ENCODE results near the gene MPV17L. TPM values are rescaled to one million over a fixed set of nuclear protein-coding genes. Genes with fewer than 3 reads are reported as not detected.

Gene MPV17L
- total RNA-seq, 1 donor from 2014 or later, result 2.2 TPM

DNA sequence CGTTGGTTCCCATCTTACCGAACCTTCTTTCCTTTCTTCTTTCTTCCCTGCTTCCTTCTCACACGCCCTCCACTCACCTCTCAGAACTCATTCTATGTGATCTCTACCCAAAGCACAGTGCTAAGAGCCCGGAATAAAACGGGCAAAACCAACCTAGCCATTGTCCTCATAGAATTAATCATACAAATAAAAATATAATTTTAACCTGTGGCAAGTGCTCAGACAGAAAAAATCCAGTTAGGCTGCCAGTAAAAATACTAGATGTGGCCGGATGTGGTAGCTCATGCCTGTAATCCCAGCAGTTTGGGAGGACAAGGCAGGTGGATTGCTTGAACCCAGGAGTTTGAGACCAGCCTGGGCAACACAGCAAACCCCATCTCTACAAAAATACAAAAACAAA lies 65.8 kb downstream of the MPV17L start:
- DNase-seq (ENCODE audit: low read depth), result no peak
- H3K4me3 ChIP-seq (ENCODE audit: low read depth, low read length), result no peak overlapping the region
- TF ChIP-seq, protein P1, sequence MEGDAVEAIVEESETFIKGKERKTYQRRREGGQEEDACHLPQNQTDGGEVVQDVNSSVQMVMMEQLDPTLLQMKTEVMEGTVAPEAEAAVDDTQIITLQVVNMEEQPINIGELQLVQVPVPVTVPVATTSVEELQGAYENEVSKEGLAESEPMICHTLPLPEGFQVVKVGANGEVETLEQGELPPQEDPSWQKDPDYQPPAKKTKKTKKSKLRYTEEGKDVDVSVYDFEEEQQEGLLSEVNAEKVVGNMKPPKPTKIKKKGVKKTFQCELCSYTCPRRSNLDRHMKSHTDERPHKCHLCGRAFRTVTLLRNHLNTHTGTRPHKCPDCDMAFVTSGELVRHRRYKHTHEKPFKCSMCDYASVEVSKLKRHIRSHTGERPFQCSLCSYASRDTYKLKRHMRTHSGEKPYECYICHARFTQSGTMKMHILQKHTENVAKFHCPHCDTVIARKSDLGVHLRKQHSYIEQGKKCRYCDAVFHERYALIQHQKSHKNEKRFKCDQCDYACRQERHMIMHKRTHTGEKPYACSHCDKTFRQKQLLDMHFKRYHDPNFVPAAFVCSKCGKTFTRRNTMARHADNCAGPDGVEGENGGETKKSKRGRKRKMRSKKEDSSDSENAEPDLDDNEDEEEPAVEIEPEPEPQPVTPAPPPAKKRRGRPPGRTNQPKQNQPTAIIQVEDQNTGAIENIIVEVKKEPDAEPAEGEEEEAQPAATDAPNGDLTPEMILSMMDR (conservative IDR thresholded peaks at IDR 0.05; ENCODE audit: low read depth, low read length), result no peak

Other genes starting within 250 kb of the MPV17L start
- gene NPIPA5, start 17.5 kb upstream of the MPV17L start, total RNA-seq, result 1.1 and 2.1 TPM in 2 replicates
- gene BMERB1, start 38.8 kb downstream of the MPV17L start, total RNA-seq, result 9.7 and 15.8 TPM in 2 replicates
- 6.9 and 9.5 TPM in 2 replicates for gene MARF1, start 247.4 kb downstream of the MPV17L start, total RNA-seq